C4-2B (cell line): ENCODE results near the gene WDR87.

ENCODE experiments used
- H3K27ac ChIP-seq: fragments of 450-650 bp; 2 replicates; pipeline ENCODE4 v1.5.1; 2017
- CTCF ChIP-seq: fragments of 450-650 bp; conservative IDR thresholded peaks from 2 replicates; pipeline ENCODE4 v1.5.1; 2017; ENCODE audit warnings: mild to moderate bottlenecking
- ZFX ChIP-seq: fragments of 450-650 bp; IDR thresholded peaks from 2 replicates; pipeline ENCODE4 v1.6.1; 2017

The WDR87 gene

GRCh38 chr19:37950471-37951175 is 44.2 kb upstream of the WDR87 start:
- no peak overlapping the region for H3K27ac ChIP-seq
- TF ChIP-seq ZFX: no peak
- no peak for TF ChIP-seq CTCF

GRCh38 chr19:37948362-37948761 is 42.0 kb upstream of the WDR87 start:
- TF ChIP-seq CTCF: no peak
- no peak overlapping the region for H3K27ac ChIP-seq

GRCh38 chr19:37947778-37948177 is 41.4 kb upstream of the WDR87 start:
- H3K27ac ChIP-seq: no peak overlapping the region
- TF ChIP-seq ZFX (no peak), CTCF (no peak)

GRCh38 chr19:37946132-37946531 is 39.7 kb upstream of the WDR87 start:
- TF ChIP-seq CTCF (no peak), ZFX (no peak)

GRCh38 chr19:37943480-37943879 is 37.1 kb upstream of the WDR87 start:
- TF ChIP-seq CTCF (no peak), ZFX (no peak)
- no peak overlapping the region for H3K27ac ChIP-seq

More at GRCh38 chr19:37946132-37946531, 39.7 kb upstream of the WDR87 start:
- no peak overlapping the region for H3K27ac ChIP-seq

- no peak for TF ChIP-seq CTCF
- TF ChIP-seq ZFX: no peak
- H3K27ac ChIP-seq: 0 out of 2 replicates have a peak overlapping the region, but pooled peaks have one; percentile 26
Measured at GRCh38 chr19:37942516-37942902, 36.1 kb upstream of the WDR87 start.

GRCh38 chr19:37941782-37942515 is 35.6 kb upstream of the WDR87 start:
- peak overlapping the region; percentile 26 for H3K27ac ChIP-seq
- TF ChIP-seq CTCF: no peak
- no peak for TF ChIP-seq ZFX
